ENCODE results near the gene C22orf42.

GRCh38 chr22:32142600-32142999, 16.5 kb downstream of the C22orf42 start:
- no peak for TF ChIP-seq POLR2A (IDR thresholded peaks at IDR 0.05)
- TF ChIP-seq CTCF (IDR thresholded peaks at IDR 0.05) = no peak
